GM19351 (cell line): ENCODE measurements around the gene FEN1.

Source experiments
- ATAC-seq: cut with Tn5 transposase; IDR thresholded peaks from one replicate; pipeline ENCODE4 v1.9.1; 2021; ENCODE audit warnings: mild to moderate bottlenecking, moderate library complexity; ENCODE audit not compliant: unreplicated experiment

FEN1 gene

GRCh38 chr11:61774411-61774810 lies 18.3 kb upstream of the FEN1 start:
- ATAC-seq = no peak

GRCh38 chr11:61775106-61775505 lies 17.6 kb upstream of the FEN1 start:
- ATAC-seq = no peak

GRCh38 chr11:61775606-61776554 lies 16.8 kb upstream of the FEN1 start:
- no peak for ATAC-seq

- ATAC-seq = peak; percentile 57
Observed at GRCh38 chr11:61776561-61777075, 16.1 kb upstream of the FEN1 start.

GRCh38 chr11:61777234-61778090 lies 15.2 kb upstream of the FEN1 start:
- ATAC-seq = no peak

- no peak for ATAC-seq
Observed at GRCh38 chr11:61778357-61778886, 14.3 kb upstream of the FEN1 start.

GRCh38 chr11:61778920-61779650 lies 13.6 kb upstream of the FEN1 start:
- no peak for ATAC-seq

- ATAC-seq = no peak
Observed at GRCh38 chr11:61779666-61780525, 12.8 kb upstream of the FEN1 start.

GRCh38 chr11:61780581-61781162 lies 12.0 kb upstream of the FEN1 start:
- no peak for ATAC-seq

GRCh38 chr11:61781585-61781984 lies 11.1 kb upstream of the FEN1 start:
- no peak for ATAC-seq

- no peak for ATAC-seq
Observed at GRCh38 chr11:61782299-61782698, 10.4 kb upstream of the FEN1 start.

GRCh38 chr11:61782841-61783240 lies 9.9 kb upstream of the FEN1 start:
- no peak for ATAC-seq

GRCh38 chr11:61783717-61784505 lies 8.8 kb upstream of the FEN1 start:
- ATAC-seq = no peak

- no peak for ATAC-seq
Observed at GRCh38 chr11:61784506-61784805, 8.3 kb upstream of the FEN1 start.

GRCh38 chr11:61785837-61786402 lies 6.8 kb upstream of the FEN1 start:
- ATAC-seq = no peak

- ATAC-seq = no peak
Observed at GRCh38 chr11:61787928-61788491, 4.7 kb upstream of the FEN1 start.

- ATAC-seq = peak; percentile 51
Observed at GRCh38 chr11:61791737-61792309, 888 bp upstream of the FEN1 start.
